Tibial artery (tissue), 4 donors: ENCODE measurements around the gene FXR1.

ENCODE experiments used
- DNase-seq, 2 donors: peaks; one replicate each; pipeline ENCODE4 v3.0.0-alpha.2; 2019
- H3K27ac ChIP-seq, 2 donors: fragments of 200-600 bp; sonication (generic) in 1 of 2; 1 replicate in 1 of 2; 2 replicates in 1 of 2; pipeline ENCODE4 v1.5.1; 2018 to 2019; ENCODE audit warnings: mild to moderate bottlenecking in 1 of 2
- H3K27me3 ChIP-seq, 2 donors: fragments of 200-600 bp; sonication (generic) in 1 of 2; one replicate each; pipeline versions ENCODE4 v1.5.1 to v1.6.0; 2016 to 2019
- H3K36me3 ChIP-seq, 3 donors: fragments of 200-600 bp; sonication (generic) in 2 of 3; one replicate each; pipeline ENCODE4 v1.5.1; 2016 to 2019; ENCODE audit warnings: mild to moderate bottlenecking in 2 of 3
- H3K4me1 ChIP-seq, 4 donors: fragments of 200-600 bp; sonication (generic) in 2 of 4; 1 replicate in 3 of 4; 2 replicates in 1 of 4; pipeline ENCODE4 v1.5.1; 2016 to 2019
- H3K4me3 ChIP-seq, 2 donors: fragments of 200-600 bp; sonication (generic) in 1 of 2; 1 replicate in 1 of 2; 2 replicates in 1 of 2; pipeline ENCODE4 v1.5.1; 2018 to 2019; ENCODE audit warnings: mild to moderate bottlenecking in 2 of 2
- H3K9me3 ChIP-seq, 3 donors: fragments of 200-600 bp; sonication (generic) in 1 of 3; one replicate each; pipeline ENCODE4 v1.5.1; 2016 to 2019
- intact Hi-C: fragments of 100-400 bp; cut with DNase I; formaldehyde crosslinking; loops from one replicate; pipeline ENCODE4 v1.15.0; 2023; ENCODE audit warnings: low total_unique reads
- TF ChIP-seq, protein P1 (sequence below), 2 experiments: fragments of 200-600 bp in 1 of 2; fragments of 450-650 bp in 1 of 2; IDR thresholded peaks; one replicate each; pipeline ENCODE4 v1.5.1; 2017 to 2019; ENCODE audit warnings: antibody characterized with exemption in 2 of 2, mild to moderate bottlenecking in 1 of 2, moderate library complexity in 1 of 2

Gene FXR1

GRCh38 chr3:180881065-180881801 is 31.2 kb upstream of the FXR1 start:
- Histone ChIP-seq H3K36me3 (no peaks in the 10 kb centered on the region), H3K4me1 (no peaks in the 10 kb centered on the region), H3K27me3 (no peaks in the 10 kb centered on the region), H3K27ac (no peak overlapping the region), H3K4me3 (no peak overlapping the region), H3K9me3 (no peaks in the 10 kb centered on the region)
- TF ChIP-seq, protein P1, sequence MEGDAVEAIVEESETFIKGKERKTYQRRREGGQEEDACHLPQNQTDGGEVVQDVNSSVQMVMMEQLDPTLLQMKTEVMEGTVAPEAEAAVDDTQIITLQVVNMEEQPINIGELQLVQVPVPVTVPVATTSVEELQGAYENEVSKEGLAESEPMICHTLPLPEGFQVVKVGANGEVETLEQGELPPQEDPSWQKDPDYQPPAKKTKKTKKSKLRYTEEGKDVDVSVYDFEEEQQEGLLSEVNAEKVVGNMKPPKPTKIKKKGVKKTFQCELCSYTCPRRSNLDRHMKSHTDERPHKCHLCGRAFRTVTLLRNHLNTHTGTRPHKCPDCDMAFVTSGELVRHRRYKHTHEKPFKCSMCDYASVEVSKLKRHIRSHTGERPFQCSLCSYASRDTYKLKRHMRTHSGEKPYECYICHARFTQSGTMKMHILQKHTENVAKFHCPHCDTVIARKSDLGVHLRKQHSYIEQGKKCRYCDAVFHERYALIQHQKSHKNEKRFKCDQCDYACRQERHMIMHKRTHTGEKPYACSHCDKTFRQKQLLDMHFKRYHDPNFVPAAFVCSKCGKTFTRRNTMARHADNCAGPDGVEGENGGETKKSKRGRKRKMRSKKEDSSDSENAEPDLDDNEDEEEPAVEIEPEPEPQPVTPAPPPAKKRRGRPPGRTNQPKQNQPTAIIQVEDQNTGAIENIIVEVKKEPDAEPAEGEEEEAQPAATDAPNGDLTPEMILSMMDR (IDR thresholded peaks at IDR 0.05), result no peak
- intact Hi-C loops, result no loop called here
- DNase-seq, result no peak

DNA sequence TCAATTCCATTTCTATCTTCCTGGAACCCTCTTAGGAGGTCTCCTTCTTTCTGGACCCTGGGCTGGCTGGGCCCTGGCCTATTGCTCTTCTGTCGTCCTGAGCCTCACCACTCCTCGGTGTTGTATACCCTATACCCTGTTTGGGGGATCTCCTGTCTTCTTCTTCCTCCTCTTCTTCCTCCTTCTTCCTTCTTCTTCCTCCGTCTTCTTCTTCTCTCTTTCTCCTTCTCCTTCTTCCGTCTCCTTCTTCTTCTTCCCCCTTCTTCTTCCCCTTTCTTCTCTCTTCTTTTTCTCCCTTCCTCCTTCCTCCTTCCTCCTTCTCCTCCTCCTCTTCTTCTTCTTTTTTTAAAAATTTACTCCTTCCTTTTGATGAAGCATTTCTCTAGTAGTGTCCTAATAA is 30.4 kb upstream of the FXR1 start:
- intact Hi-C loops, result no loop called here
- Histone ChIP-seq H3K27me3 (no peaks in the 10 kb centered on the region), H3K36me3 (no peaks in the 10 kb centered on the region), H3K9me3 (no peaks in the 10 kb centered on the region), H3K4me1 (no peaks in the 10 kb centered on the region), H3K4me3 (no peak overlapping the region), H3K27ac (no peak overlapping the region)
- TF ChIP-seq, protein P1 (IDR thresholded peaks at IDR 0.05), result no peak
- DNase-seq, result no peak

- Histone ChIP-seq H3K36me3 (no peaks in the 10 kb centered on the region), H3K9me3 (peaks cover 0 to 18% (median 15%) of the 10 kb centered on the region in 3 donors), H3K4me1 (no peaks in the 10 kb centered on the region), H3K27ac (no peak overlapping the region), H3K27me3 (no peaks in the 10 kb centered on the region), H3K4me3 (no peak overlapping the region)
- intact Hi-C loops, result no loop called here
- TF ChIP-seq, protein P1 (IDR thresholded peaks at IDR 0.05), result no peak
- DNase-seq, result no peak
Measured at GRCh38 chr3:180888992-180889560, 23.4 kb upstream of the FXR1 start.

DNA sequence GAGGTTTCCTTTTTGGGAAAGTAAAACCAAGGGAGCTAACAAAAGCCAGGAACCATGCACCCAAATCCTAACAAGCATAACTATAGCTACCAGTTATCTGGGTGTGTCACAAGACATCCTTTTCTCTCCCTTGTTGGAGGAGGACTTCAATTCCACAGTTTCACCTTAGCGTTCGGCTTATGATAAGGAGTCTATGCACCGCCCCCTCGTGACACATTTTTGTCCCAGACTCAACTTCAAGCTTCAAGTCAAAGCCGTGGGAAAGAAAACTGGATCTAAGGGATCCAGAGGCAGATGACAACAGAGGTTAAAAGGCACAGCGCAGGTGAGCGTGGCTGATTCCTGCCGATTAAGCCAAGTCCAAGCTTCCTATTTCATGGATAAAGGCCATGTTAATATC is 13.9 kb upstream of the FXR1 start:
- intact Hi-C loops, result no loop called here
- Histone ChIP-seq H3K27me3 (no peaks in the 10 kb centered on the region), H3K27ac (no peak overlapping the region), H3K36me3 (no peaks in the 10 kb centered on the region), H3K9me3 (peaks cover 0 to 9% (median 0%) of the 10 kb centered on the region in 3 donors), H3K4me1 (no peaks in the 10 kb centered on the region), H3K4me3 (no peak overlapping the region)
- DNase-seq, result no peak
- TF ChIP-seq, protein P1 (IDR thresholded peaks at IDR 0.05), result no peak

DNA sequence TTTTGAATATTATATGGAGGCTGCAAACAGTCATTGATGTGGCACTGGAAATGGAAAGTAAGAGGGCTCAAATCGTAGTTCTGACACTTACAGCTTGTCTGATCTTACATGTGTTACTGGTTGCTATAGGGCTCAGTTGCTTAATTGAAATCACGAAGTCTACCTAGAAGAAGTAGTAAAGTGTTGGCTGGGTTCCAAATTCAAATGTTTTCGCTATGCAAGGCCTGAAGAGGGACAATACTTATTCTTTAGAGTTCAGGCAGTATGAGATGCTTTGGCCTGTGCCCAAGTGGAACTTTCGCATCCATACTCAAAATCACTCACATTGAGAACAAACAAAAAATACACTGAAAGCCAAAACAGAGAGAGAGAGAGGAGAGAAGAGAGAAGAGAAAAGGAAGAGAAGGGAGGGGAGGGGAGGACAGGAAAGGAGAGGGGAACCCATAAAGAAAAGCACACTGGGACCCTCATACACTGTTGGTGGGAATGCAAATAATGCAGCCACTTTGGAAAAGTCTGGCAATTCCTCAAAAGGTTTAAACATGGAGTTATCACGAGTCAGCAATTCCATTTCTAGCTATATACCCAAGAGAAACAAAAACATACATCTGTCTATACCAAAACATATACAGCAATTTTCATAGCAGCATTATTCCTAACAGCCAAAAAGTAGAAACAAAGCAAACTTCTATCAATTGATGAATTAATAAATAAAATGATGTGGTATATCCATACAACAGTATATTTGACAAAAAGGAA is 2.9 kb upstream of the FXR1 start:
- no peaks in the 10 kb centered on the region for H3K27me3 ChIP-seq
- H3K36me3 ChIP-seq, result no peaks in the 10 kb centered on the region
- DNase-seq, result no peak
- no peak overlapping the region for H3K27ac ChIP-seq
- TF ChIP-seq, protein P1 (IDR thresholded peaks at IDR 0.05), result no peak
- H3K4me3 ChIP-seq, result no peak overlapping the region
- H3K9me3 ChIP-seq, result no peaks in the 10 kb centered on the region
- peaks cover 0 to 18% (median 8%) of the 10 kb centered on the region in 4 donors for H3K4me1 ChIP-seq
- intact Hi-C loops, result loop anchor here (5.0 kb wide), 1 partner anchor 78 kb away; the partner anchor contains the start of gene DNAJC19
